HEK293T (cell line): ENCODE measurements around the gene CCR5AS.

ENCODE experiments used
- CTBP1 ChIP-seq: fragments of 450-650 bp; IDR thresholded peaks from 2 replicates; pipeline ENCODE4 v1.6.1; 2016; ENCODE audit warnings: borderline replicate concordance
- FOXA1 ChIP-seq: fragments of 450-650 bp; IDR thresholded peaks from 2 replicates; pipeline ENCODE4 v1.6.1; 2016; ENCODE audit warnings: mild to moderate bottlenecking
- FOXM1 ChIP-seq: fragments of 450-650 bp; IDR thresholded peaks from 2 replicates; pipeline ENCODE4 v1.6.1; 2017; ENCODE audit warnings: mild to moderate bottlenecking, borderline replicate concordance
- HDGF ChIP-seq: fragments of 450-650 bp; IDR thresholded peaks from 2 replicates; pipeline ENCODE4 v1.6.1; 2017; ENCODE audit warnings: antibody characterized with exemption, borderline replicate concordance
- L3MBTL2 ChIP-seq: fragments of 450-650 bp; conservative IDR thresholded peaks from 2 replicates; pipeline ENCODE4 v1.6.1; 2016; ENCODE audit warnings: mild to moderate bottlenecking
- SP1 ChIP-seq: fragments of 450-650 bp; IDR thresholded peaks from 2 replicates; pipeline ENCODE4 v1.6.1; 2017
- SUZ12 ChIP-seq: fragments of 450-650 bp; IDR thresholded peaks from 2 replicates; pipeline ENCODE4 v1.6.1; 2016; ENCODE audit warnings: mild to moderate bottlenecking
- ZNF384 ChIP-seq: fragments of 450-650 bp; IDR thresholded peaks from 2 replicates; pipeline ENCODE4 v1.6.1; 2016

- TF ChIP-seq L3MBTL2, result no peak
- no peak for TF ChIP-seq SP1
- no peak for TF ChIP-seq HDGF
- TF ChIP-seq ZNF384, result no peak
- TF ChIP-seq FOXM1, result no peak
- no peak for TF ChIP-seq FOXA1
- TF ChIP-seq SUZ12, result no peak
- TF ChIP-seq CTBP1, result no peak
These were observed 7.3 kb downstream of the CCR5AS start for GRCh38 chr3:46399557-46399956.
